Brain microvascular endothelial cell (primary cell): ENCODE data around the gene BMAL1.

Source experiments
- DNase-seq: peaks from one replicate; pipeline ENCODE4 v3.0.0-alpha.2; 2020
- H3K27ac ChIP-seq: fragments of 250-450 bp; sonication (Bioruptor Pico); 2 replicates; pipeline ENCODE4 v1.5.1; 2020; ENCODE audit warnings: mild to moderate bottlenecking, moderate library complexity
- H3K27me3 ChIP-seq: fragments of 250-450 bp; sonication (Bioruptor Pico); replicated peaks from 2 replicates; pipeline ENCODE4 v1.5.1; 2020; ENCODE audit warnings: mild to moderate bottlenecking
- H3K36me3 ChIP-seq: fragments of 250-450 bp; sonication (Bioruptor Pico); replicated peaks from 2 replicates; pipeline ENCODE4 v1.5.1; 2020; ENCODE audit warnings: mild to moderate bottlenecking
- H3K4me3 ChIP-seq: 2 replicates; pipeline ENCODE4 v1.5.1; 2011; ENCODE audit warnings: low read depth, mild to moderate bottlenecking, control low read depth, low read length, moderate library complexity
- in situ Hi-C: cut with HindIII; loops from 2 replicates; pipeline ENCODE4 v1.10.0; 2017; ENCODE audit warnings: low sequenced_read_pairs, low pct_ligation_motif_present
- TF ChIP-seq, protein P1 (sequence below): IDR thresholded peaks from 2 replicates; pipeline ENCODE4 v1.5.1; 2011; ENCODE audit warnings: low read depth, mild to moderate bottlenecking, moderate library complexity, low read length, control low read depth, inconsistent platforms; ENCODE audit errors: missing control alignments

BMAL1 gene

GRCh38 chr11:13338019-13338426 is 60.4 kb downstream of the BMAL1 start:
- Histone ChIP-seq H3K4me3 (peak overlapping the region; percentile 33), H3K27me3 (no peaks in the 10 kb centered on the region), H3K36me3 (no peaks in the 10 kb centered on the region), H3K27ac (peak overlapping the region; percentile 76)
- in situ Hi-C loops, result loop anchor here (25.0 kb wide), 1 partner anchor 126 kb away; no protein-coding TSS in a partner anchor
- peak; percentile 66 for DNase-seq
- TF ChIP-seq, protein P1, sequence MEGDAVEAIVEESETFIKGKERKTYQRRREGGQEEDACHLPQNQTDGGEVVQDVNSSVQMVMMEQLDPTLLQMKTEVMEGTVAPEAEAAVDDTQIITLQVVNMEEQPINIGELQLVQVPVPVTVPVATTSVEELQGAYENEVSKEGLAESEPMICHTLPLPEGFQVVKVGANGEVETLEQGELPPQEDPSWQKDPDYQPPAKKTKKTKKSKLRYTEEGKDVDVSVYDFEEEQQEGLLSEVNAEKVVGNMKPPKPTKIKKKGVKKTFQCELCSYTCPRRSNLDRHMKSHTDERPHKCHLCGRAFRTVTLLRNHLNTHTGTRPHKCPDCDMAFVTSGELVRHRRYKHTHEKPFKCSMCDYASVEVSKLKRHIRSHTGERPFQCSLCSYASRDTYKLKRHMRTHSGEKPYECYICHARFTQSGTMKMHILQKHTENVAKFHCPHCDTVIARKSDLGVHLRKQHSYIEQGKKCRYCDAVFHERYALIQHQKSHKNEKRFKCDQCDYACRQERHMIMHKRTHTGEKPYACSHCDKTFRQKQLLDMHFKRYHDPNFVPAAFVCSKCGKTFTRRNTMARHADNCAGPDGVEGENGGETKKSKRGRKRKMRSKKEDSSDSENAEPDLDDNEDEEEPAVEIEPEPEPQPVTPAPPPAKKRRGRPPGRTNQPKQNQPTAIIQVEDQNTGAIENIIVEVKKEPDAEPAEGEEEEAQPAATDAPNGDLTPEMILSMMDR, result no peak

DNA sequence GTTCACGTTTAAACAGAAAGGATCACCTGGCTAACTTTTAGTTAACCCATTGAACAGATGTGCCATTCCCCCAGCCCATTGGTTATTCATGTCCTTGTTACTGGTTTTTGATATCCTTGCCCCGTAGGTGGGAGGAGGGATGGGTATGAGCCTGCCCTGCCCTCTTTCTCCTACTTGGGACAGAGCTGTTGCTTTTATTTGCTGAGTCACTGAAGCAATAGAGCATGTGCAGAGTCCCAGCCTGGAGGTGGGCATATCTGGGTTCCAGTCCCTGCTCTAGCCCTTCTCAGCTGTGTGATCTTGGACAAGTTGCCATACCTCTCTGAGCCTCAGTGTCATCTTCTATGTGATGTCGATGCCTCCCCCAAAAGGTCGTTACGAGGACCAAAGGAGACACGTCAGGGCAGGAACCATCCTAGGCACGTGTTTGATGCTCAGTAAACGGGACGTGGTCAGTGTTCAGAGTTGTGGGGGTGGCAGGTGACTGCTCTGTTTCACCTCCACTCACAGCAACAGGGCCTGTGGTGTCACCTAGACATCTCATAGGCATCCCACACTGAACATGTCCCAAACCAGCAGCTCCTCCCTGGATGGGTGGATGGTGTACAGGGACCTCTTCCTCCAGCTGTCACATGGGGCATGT is 61.0 kb downstream of the BMAL1 start:
- H3K4me3 ChIP-seq, result peak overlapping the region; percentile 33
- peak; percentile 51 for DNase-seq

DNA sequence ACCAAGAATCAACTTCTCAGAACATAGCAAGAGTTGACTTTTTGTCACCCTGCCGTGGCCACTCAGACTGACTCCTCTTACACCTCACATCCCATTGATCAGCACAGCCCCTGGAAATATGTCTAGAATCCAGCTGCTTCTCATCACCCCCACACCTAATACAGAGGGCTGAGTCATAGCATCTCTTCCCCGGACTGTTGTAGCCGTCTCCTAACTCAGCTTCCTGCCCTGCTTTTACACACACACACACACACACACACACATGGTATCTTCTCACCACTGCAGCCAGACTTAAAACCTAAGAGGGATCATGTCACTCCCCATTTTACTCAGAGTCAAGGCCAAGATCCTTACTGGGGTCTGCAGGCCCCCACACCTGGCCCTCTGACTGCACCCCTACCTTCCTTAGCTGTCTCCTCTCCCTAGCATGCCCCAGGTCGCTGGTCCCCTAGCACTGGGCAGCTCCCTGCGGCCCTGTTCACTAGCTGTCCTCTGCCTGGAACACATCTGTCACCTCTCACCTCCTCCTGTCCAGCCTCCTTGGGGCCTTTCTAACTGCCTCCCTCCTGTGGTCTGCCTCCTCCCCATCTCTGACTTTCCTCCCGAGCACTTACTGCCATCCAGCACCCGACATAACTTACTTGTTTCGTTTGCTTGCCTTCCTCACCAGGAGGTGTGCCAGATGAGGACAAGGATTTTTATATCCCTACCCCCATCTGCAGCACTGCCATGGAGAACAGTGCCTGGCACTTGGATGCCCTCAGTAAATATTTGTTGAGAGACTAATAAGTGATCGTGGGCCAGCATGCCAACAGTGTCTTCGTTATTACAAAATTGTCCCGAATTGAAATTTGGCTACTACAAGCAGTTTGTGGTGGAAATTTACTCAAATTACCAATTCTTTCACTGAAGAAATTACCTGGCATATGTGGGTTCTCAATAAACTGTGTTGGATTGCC is 61.9 kb downstream of the BMAL1 start:
- H3K27me3 ChIP-seq, result no peaks in the 10 kb centered on the region

More for the DNA sequence above, 61.0 kb downstream of the BMAL1 start:
- in situ Hi-C loops, result loop anchor here (25.0 kb wide), 1 partner anchor 126 kb away; no protein-coding TSS in a partner anchor
- Histone ChIP-seq H3K36me3 (no peaks in the 10 kb centered on the region), H3K27ac (peak overlapping the region; percentile 76), H3K27me3 (no peaks in the 10 kb centered on the region)
- TF ChIP-seq, protein P1, result no peak

DNA sequence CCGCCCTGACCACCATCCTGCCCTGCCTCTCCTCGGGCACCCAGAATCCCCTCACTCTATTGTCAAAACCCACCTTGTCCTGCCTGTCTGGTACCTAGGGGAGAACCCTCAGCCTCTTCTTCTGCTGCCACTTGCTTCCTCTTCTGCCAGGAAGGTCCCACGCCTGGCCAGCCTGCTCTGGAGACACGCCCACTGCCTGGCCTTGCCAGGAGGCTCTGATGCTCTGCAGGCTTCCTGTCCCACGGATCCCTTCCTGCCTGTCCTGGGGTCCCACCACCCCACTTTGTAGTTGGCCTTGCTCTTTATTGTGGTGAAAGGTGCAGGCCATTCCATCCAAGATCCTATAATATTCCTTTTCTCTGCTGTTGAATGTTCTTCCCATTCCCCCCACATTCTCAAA is 63.4 kb downstream of the BMAL1 start:
- no peak overlapping the region for H3K4me3 ChIP-seq

More for the DNA sequence above, 61.9 kb downstream of the BMAL1 start:
- TF ChIP-seq, protein P1, result no peak
- H3K4me3 ChIP-seq, result no peak overlapping the region
- H3K27ac ChIP-seq, result peak overlapping the region; percentile 76
- DNase-seq, result peak; percentile 91
- H3K36me3 ChIP-seq, result no peaks in the 10 kb centered on the region
- in situ Hi-C loops, result loop anchor here (25.0 kb wide), 1 partner anchor 127 kb away; no protein-coding TSS in a partner anchor

DNA sequence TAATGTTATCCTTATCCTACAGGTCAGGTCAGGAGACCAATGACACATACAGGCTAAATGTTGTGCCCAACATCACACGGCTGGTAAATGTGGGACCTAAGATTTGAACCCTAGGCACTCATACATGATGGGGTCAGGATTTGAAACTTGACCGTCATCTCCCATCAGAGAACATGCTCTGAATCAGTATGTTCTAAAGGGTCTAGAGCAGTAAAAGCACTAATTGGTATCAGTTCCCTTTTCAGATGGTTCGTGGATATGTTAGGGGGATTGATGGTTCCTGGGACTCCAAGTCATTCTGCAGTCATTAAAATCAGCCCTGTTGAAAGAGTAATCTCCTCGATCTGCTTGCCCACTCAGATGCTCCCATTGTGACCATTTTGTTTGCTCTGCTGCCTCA is 65.5 kb downstream of the BMAL1 start:
- TF ChIP-seq, protein P1, result no peak
- Histone ChIP-seq H3K27ac (no peak overlapping the region), H3K27me3 (no peaks in the 10 kb centered on the region), H3K4me3 (no peak overlapping the region), H3K36me3 (no peaks in the 10 kb centered on the region)
- no peak for DNase-seq
- in situ Hi-C loops, result loop anchor here (25.0 kb wide), 1 partner anchor 131 kb away; no protein-coding TSS in a partner anchor

More for the DNA sequence above, 63.4 kb downstream of the BMAL1 start:
- H3K27me3 ChIP-seq, result no peaks in the 10 kb centered on the region
- TF ChIP-seq, protein P1, result no peak
- no peak for DNase-seq
- no peak overlapping the region for H3K27ac ChIP-seq
- in situ Hi-C loops, result loop anchor here (25.0 kb wide), 1 partner anchor 129 kb away; no protein-coding TSS in a partner anchor
- H3K36me3 ChIP-seq, result no peaks in the 10 kb centered on the region
